BLaER1 (cell line): ENCODE data around the gene IL13.

Experiments used
- H3K27ac ChIP-seq: shearing (Covaris generic); formaldehyde crosslinking; 2 replicates; pipeline ENCODE4 v1.8.1; 2022
- H3K27me3 ChIP-seq: shearing (Covaris generic); formaldehyde crosslinking; 2 replicates; pipeline ENCODE4 v1.8.1; 2022
- H3K36me3 ChIP-seq: shearing (Covaris generic); formaldehyde crosslinking; 2 replicates; pipeline ENCODE4 v1.8.1; 2022
- H3K4me1 ChIP-seq: shearing (Covaris generic); formaldehyde crosslinking; 2 replicates; pipeline ENCODE4 v1.8.1; 2022
- H3K4me2 ChIP-seq: shearing (Covaris generic); formaldehyde crosslinking; 2 replicates; pipeline ENCODE4 v1.8.1; 2022
- H3K4me3 ChIP-seq: shearing (Covaris generic); formaldehyde crosslinking; 2 replicates; pipeline ENCODE4 v1.8.1; 2022
- H3K9ac ChIP-seq: shearing (Covaris generic); formaldehyde crosslinking; 2 replicates; pipeline ENCODE4 v1.8.1; 2022
- H3K9me3 ChIP-seq: shearing (Covaris generic); formaldehyde crosslinking; 2 replicates; pipeline ENCODE4 v1.8.1; 2022
- H4K20me1 ChIP-seq: shearing (Covaris generic); formaldehyde crosslinking; 2 replicates; pipeline ENCODE4 v1.8.1; 2022
- Cebpa-rat ChIP-seq: shearing (Covaris generic); IDR thresholded peaks from 2 replicates; pipeline ENCODE4 v1.8.1; 2022

IL13 gene

GRCh38 chr5:132662925-132663770, 5.2 kb downstream of the IL13 start:
- Histone ChIP-seq H3K9ac (0 out of 2 replicates have a peak overlapping the region, but pooled peaks have one; percentile 15), H3K4me2 (peak overlapping the region; percentile 81), H3K4me1 (peaks cover 49% of the 10 kb centered on the region), H3K9me3 (no peaks in the 10 kb centered on the region), H4K20me1 (no peaks in the 10 kb centered on the region), H3K4me3 (no peak overlapping the region), H3K36me3 (no peaks in the 10 kb centered on the region), H3K27ac (peak overlapping the region; percentile 41; the same call in 1 of the 2 replicates), H3K27me3 (peaks cover 2% of the 10 kb centered on the region)
- TF ChIP-seq Cebpa-rat: no peak

GRCh38 chr5:132663771-132664695, 6.1 kb downstream of the IL13 start:
- no peak overlapping the region for H3K4me3 ChIP-seq
- no peaks in the 10 kb centered on the region for H3K27me3 ChIP-seq
- peaks cover 49% of the 10 kb centered on the region for H3K4me1 ChIP-seq
- no peaks in the 10 kb centered on the region for H3K36me3 ChIP-seq
- no peak for TF ChIP-seq Cebpa-rat
- H3K4me2 ChIP-seq: peak overlapping the region; percentile 81
- H3K27ac ChIP-seq: peak overlapping the region; percentile 41; the same call in 1 of the 2 replicates
- no peaks in the 10 kb centered on the region for H3K9me3 ChIP-seq
- 0 out of 2 replicates have a peak overlapping the region, but pooled peaks have one; percentile 15 for H3K9ac ChIP-seq
- H4K20me1 ChIP-seq: no peaks in the 10 kb centered on the region

GRCh38 chr5:132664696-132665209, 6.8 kb downstream of the IL13 start:
- Histone ChIP-seq H3K4me1 (peaks cover 49% of the 10 kb centered on the region), H3K9ac (no peak overlapping the region), H4K20me1 (no peaks in the 10 kb centered on the region), H3K9me3 (no peaks in the 10 kb centered on the region), H3K36me3 (no peaks in the 10 kb centered on the region), H3K27ac (no peak overlapping the region), H3K27me3 (no peaks in the 10 kb centered on the region), H3K4me2 (peak overlapping the region; percentile 81; the same call in 1 of the 2 replicates), H3K4me3 (no peak overlapping the region)
- TF ChIP-seq Cebpa-rat: no peak

DNA sequence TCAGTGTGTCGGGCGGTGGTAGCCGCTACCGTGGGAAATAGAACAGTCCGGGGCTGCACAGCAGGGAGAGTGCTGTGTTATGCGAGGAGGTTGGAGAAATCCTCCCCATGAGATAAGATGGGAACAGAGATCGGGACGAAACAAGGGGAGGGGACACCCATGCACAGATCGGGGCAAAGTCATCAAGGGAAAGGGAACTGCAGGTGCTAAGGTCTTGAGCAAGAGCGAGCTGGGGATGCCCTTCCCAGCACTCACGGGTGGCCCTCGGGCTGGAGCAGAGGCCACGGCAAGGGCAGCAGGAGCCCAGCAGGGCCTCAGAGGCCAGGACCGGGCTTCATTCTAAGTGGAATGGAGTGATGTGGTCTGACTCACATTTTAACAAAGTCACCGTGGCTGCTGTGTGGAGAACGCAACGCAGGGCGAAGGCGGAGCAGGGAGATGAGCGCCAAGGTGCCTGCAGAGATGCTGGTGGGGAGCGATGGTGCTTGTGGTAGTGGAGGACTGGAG, 7.7 kb downstream of the IL13 start:
- Histone ChIP-seq H3K9me3 (no peaks in the 10 kb centered on the region), H3K27ac (no peak overlapping the region), H3K4me2 (no peak overlapping the region), H3K4me1 (peaks cover 44% of the 10 kb centered on the region), H3K36me3 (no peaks in the 10 kb centered on the region), H3K27me3 (no peaks in the 10 kb centered on the region), H3K4me3 (no peak overlapping the region), H4K20me1 (no peaks in the 10 kb centered on the region), H3K9ac (no peak overlapping the region)
- no peak for TF ChIP-seq Cebpa-rat

- H3K9ac ChIP-seq: no peak overlapping the region
- H4K20me1 ChIP-seq: no peaks in the 10 kb centered on the region
- TF ChIP-seq Cebpa-rat: no peak
- H3K9me3 ChIP-seq: no peaks in the 10 kb centered on the region
- no peaks in the 10 kb centered on the region for H3K27me3 ChIP-seq
- no peak overlapping the region for H3K4me3 ChIP-seq
- peaks cover 36% of the 10 kb centered on the region for H3K4me1 ChIP-seq
- H3K27ac ChIP-seq: no peak overlapping the region
- H3K36me3 ChIP-seq: no peaks in the 10 kb centered on the region
- no peak overlapping the region for H3K4me2 ChIP-seq
These were observed 8.5 kb downstream of the IL13 start for GRCh38 chr5:132666310-132667123.

DNA sequence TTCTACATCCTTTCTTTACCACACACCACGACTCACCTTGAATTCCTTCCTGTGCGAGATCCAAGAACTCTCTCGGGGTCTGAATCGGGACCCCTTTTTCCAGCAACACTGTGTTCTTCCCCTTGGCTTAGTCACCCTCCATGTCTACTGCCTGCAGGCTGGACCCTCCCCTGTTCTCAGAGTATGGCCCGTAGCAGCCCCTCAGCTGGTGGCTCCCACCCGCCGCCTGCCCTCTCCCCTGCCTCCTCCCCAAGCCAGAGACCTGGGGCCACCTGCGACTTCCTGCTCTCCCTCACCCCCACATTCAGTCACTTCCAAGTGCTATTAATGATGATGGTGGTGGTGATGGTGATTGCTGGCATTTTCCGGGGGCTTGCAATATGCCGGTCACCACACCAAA, 9.3 kb downstream of the IL13 start:
- Histone ChIP-seq H3K4me1 (peaks cover 28% of the 10 kb centered on the region), H3K36me3 (no peaks in the 10 kb centered on the region), H3K27ac (no peak overlapping the region), H3K27me3 (no peaks in the 10 kb centered on the region), H3K9ac (no peak overlapping the region), H3K4me3 (no peak overlapping the region), H3K9me3 (no peaks in the 10 kb centered on the region), H3K4me2 (no peak overlapping the region), H4K20me1 (no peaks in the 10 kb centered on the region)
- TF ChIP-seq Cebpa-rat: no peak

DNA sequence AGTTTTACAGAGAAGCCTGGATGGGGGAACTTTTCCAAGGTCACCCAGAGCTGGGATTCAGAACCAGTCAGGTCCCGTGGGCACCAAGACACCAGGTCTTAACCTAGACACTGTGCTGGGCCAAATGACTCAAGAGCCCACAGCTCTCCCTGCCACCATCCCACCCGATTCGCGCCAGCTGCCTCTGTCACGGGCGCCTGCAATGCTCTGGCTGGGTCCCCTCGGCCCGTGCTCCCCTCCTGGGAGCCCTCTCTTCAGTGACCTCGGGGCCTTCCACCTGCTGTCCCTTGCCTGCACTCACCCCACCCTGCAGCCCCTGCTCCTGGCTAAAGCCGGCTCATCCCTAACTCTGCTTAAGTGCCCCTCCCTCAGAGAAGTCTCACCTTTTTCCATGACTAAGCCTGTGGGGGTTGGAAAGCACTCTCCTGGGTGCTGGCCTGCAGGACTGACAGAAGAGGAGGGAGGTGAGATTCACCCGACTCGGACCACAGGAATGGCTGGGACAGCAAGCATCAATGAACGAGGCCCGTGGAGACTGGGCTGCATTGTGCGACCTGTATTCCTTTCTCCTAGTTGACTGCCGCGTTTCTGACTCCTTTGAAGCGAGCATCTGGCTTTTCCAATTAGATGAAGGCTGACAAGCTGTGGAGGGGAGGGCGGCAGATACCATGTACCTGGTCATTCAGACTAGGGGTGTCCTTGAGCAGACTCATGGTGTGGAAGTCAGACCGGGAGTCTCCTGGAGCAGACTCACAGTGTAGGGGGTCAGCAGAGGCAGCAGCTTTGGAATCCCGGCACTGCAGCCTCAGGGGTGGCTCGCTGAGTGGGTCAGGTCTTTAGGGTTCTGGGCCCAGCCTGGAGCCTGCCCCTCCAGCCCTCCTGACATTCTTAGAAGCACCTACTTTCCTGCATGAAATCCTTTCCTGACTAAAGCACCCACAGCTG, 10.1 kb downstream of the IL13 start:
- TF ChIP-seq Cebpa-rat: no peak
- Histone ChIP-seq H3K27me3 (no peaks in the 10 kb centered on the region), H3K9ac (no peak overlapping the region), H3K36me3 (no peaks in the 10 kb centered on the region), H3K4me2 (no peak overlapping the region), H3K4me1 (peaks cover 20% of the 10 kb centered on the region), H3K4me3 (no peak overlapping the region), H3K27ac (no peak overlapping the region), H3K9me3 (no peaks in the 10 kb centered on the region), H4K20me1 (no peaks in the 10 kb centered on the region)

DNA sequence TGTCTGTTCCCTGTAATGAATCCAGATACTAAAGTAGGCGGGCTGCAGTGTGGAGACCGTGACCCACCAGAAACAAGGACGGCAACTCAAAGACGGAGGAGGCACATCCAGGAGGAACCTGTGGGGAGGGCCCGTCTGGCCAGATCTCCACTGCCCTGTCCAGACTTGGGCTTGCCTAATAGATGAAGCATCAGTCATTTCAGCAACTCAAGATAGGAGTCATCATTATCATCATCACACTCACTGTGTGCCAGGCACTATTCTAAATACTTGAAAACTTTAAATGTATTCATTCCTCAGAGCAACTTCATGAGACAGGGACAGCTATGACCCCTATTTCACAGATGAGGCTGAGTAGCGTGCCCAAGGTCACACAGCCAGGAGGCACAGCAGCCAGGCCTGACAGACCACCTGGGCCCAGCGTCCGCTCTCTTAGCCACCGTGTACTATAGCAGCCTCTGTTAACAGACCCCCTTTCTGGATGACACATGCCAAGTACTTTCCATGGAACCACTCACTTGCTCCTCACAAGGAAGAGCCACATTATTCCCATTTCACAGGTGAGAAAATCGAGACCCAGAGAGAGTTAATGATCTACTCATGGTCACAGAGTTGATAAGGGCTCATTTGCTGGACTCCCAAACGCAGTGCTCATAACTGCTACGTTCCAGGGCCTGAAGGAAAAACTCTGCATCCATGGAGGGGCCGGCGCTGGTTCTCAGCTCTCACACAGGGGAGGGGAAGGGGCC, 10.9 kb downstream of the IL13 start:
- Histone ChIP-seq H3K27me3 (no peaks in the 10 kb centered on the region), H3K4me2 (no peak overlapping the region), H3K36me3 (no peaks in the 10 kb centered on the region), H3K27ac (no peak overlapping the region), H3K4me1 (peaks cover 12% of the 10 kb centered on the region), H3K9me3 (no peaks in the 10 kb centered on the region), H4K20me1 (no peaks in the 10 kb centered on the region), H3K9ac (no peak overlapping the region), H3K4me3 (no peak overlapping the region)
- no peak for TF ChIP-seq Cebpa-rat
